ENCODE measurements around the gene NUTF2.

NUTF2 gene

GRCh38 chr16:67878232-67878631, 31.5 kb downstream of the NUTF2 start:
- TF ChIP-seq CTCF (IDR thresholded peaks at IDR 0.05; ENCODE audit: control insufficient read depth, insufficient read depth, low read depth, low read length, missing control alignments) = no peak
- DNase-seq (ENCODE audit: low read depth) = no peak
- no peak overlapping the region for H3K4me3 ChIP-seq (ENCODE audit: control insufficient read depth, low read depth, low read length)

- H3K4me3 ChIP-seq (ENCODE audit: control insufficient read depth, low read depth, low read length) = no peak overlapping the region
- TF ChIP-seq CTCF (IDR thresholded peaks at IDR 0.05; ENCODE audit: control insufficient read depth, insufficient read depth, low read depth, low read length, missing control alignments) = no peak
- DNase-seq (ENCODE audit: low read depth) = no peak
These were observed 32.1 kb downstream of the NUTF2 start for GRCh38 chr16:67878846-67879245.

- TF ChIP-seq CTCF (IDR thresholded peaks at IDR 0.05; ENCODE audit: control insufficient read depth, insufficient read depth, low read depth, low read length, missing control alignments) = no peak
- DNase-seq (ENCODE audit: low read depth) = no peak
- H3K4me3 ChIP-seq (ENCODE audit: control insufficient read depth, low read depth, low read length) = no peak overlapping the region
These were observed 32.7 kb downstream of the NUTF2 start for GRCh38 chr16:67879462-67879861.

DNA sequence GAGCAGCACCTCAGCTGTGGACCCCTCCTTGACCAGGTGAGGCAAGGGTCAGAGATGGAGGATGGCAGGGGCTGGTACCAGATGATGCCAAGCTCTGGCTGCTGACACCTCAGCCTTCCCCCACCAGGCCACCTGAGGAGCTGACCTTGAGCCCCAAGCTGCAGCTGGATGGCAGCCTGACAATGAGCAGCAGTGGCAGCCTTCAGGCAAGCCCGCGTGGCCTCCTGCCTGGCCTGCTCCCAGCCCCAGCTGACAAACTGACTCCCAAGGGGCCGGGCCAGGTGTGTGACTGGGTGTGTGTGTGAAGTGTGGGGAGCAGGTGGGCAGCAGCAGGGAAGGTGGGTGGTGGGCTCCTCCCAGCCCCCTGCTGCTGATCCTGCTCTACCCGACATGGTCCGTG, 33.2 kb downstream of the NUTF2 start:
- no peak overlapping the region for H3K4me3 ChIP-seq (ENCODE audit: control insufficient read depth, low read depth, low read length)
- no peak for DNase-seq (ENCODE audit: low read depth)
- TF ChIP-seq CTCF (IDR thresholded peaks at IDR 0.05; ENCODE audit: control insufficient read depth, insufficient read depth, low read depth, low read length, missing control alignments) = no peak

GRCh38 chr16:67880584-67880983, 33.9 kb downstream of the NUTF2 start:
- no peak overlapping the region for H3K4me3 ChIP-seq (ENCODE audit: control insufficient read depth, low read depth, low read length)
- TF ChIP-seq CTCF (IDR thresholded peaks at IDR 0.05; ENCODE audit: control insufficient read depth, insufficient read depth, low read depth, low read length, missing control alignments) = no peak
- no peak for DNase-seq (ENCODE audit: low read depth)

DNA sequence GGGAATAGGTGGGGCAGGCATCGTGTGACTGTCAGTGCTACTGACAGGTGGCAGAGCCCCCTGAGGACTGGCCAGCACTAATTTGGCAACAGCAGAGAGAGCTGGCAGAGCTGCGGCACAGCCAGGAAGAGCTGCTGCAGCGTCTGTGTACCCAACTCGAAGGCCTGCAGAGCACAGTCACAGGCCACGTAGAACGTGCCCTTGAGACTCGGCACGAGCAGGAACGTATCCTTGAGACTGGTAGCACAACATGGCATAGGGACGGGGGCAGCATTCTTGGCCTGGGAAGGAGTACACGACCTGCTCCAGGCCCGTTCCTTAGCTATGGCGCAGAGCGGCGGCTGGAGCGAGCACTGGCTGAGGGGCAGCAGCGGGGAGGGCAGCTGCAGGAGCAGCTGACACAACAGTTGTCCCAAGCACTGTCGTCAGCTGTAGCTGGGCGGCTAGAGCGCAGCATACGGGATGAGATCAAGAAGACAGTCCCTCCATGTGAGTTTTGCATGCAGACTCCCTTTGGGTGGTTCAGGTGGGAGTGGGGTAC, 35.0 kb downstream of the NUTF2 start:
- no peak for DNase-seq (ENCODE audit: low read depth)
- no peak overlapping the region for H3K4me3 ChIP-seq (ENCODE audit: control insufficient read depth, low read depth, low read length)
- no peak for TF ChIP-seq CTCF (IDR thresholded peaks at IDR 0.05; ENCODE audit: control insufficient read depth, insufficient read depth, low read depth, low read length, missing control alignments)

Measured in AG09309 (cell line).